ENCODE measurements around the gene ATXN7L1. TPM values are rescaled to one million over a fixed set of nuclear protein-coding genes. Genes with fewer than 3 reads are reported as not detected.

The ATXN7L1 gene
- total RNA-seq, 5 donors from 2014 or later (not counting 1 experiment from before 2014, with no cell fraction given), result 42.3 to 54.7 (median 47.4) TPM

DNA sequence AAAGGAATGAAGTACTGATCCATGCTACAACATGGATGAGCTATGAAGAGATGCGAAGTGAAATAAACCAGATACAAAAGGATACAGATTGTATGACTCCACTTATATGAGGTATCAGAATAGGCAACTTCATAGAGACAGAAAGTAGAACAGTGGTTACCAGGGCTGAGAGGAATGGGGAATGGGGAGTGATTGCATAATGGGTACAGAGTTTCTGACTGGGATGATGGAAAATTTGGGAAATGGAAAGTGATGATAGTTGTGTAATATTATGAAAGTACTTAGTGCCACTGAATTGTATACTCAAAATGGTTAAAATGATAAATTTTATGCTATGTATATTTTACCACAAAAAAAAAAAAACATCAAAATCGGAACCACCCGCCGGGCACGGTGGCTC is 3.9 kb downstream of the ATXN7L1 start:
- POLR2A ChIA-PET, result interaction anchor here in 1 of 2 donors (0.6 kb wide), 1 partner anchor 16 kb away, joined by 4 read pairs; no protein-coding TSS in a partner anchor
- WGBS (ENCODE audit: insufficient coverage), result 100% methylated on average over 1 of the region's 5 CpGs
- ATAC-seq (replicated peaks in 1 of 4), result no peak

DNA sequence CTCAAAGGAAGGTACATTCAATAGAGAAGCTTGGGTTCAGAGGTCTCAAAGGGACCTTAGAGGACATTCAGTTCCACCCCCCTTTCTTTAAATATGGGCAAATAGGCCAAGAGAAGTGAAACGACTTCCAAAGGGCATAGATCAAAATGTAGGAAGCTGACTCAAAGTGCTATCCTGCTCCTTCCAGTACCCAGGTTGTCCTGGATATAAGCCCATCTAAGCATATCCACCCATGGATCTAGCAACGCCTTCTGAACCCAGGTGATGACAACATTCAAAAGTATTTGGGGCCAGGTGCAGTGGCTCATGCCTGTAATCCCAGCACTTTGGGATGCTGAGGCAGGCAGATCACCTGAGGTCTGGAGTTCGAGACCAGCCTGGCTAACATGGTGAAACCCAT is 5.3 kb downstream of the ATXN7L1 start:
- ChIA-PET CTCF (interaction anchor here (0.6 to 1.3 kb wide), 3 partner anchors 10 to 1275 kb away, joined by 3 to 11 read pairs (median 5); no protein-coding TSS in a partner anchor), POLR2A (interaction anchor here in 1 of 2 donors (0.7 kb wide), 1 partner anchor 180 kb away, joined by 6 read pairs; no protein-coding TSS in a partner anchor)
- Histone ChIP-seq H3K9me3 (no peaks in the 10 kb centered on the region), H3K27ac (ENCODE audit: low read length) (no peak overlapping the region), H3K4me1 (ENCODE audit: control insufficient read depth in 1 of 2, extremely low read depth in 1 of 2, insufficient read depth in 2 of 2, low read length in 2 of 2) (peaks cover 9 to 15% of the 10 kb centered on the region in 2 experiments), H3K27me3 (replicated peaks in 1 of 2; ENCODE audit: control insufficient read depth in 2 of 2, extremely low read depth in 1 of 2, insufficient read depth in 2 of 2, low read length in 1 of 2) (no peaks in the 10 kb centered on the region), H3K4me3 (ENCODE audit: control insufficient read depth in 1 of 2, extremely low read depth in 1 of 2, low read length in 1 of 2) (no peak overlapping the region), H3K36me3 (ENCODE audit: control insufficient read depth in 2 of 2, extremely low read depth in 1 of 2, insufficient read depth in 1 of 2, low read length in 1 of 2) (peaks cover 0 to 2% of the 10 kb centered on the region in 2 donors)
- Mint-ChIP-seq H3K36me3 (peaks cover 38% of the 10 kb centered on the region), H3K9me3 (no peaks in the 10 kb centered on the region), H3K4me1 (peaks cover 31 to 45% (median 36%) of the 10 kb centered on the region in 3 donors), H3K4me3 (no peak overlapping the region), H3K27ac (no peak overlapping the region), H3K27me3 (no peaks in the 10 kb centered on the region)
- no peak for ATAC-seq (replicated peaks in 1 of 4)
- no peak for DNase-seq
- WGBS (ENCODE audit: insufficient coverage), result 100% methylated on average over 1 of the region's 3 CpGs

More for the DNA sequence above, 3.9 kb downstream of the ATXN7L1 start:
- no peak for DNase-seq
- Histone ChIP-seq H3K4me3 (ENCODE audit: control insufficient read depth in 1 of 2, extremely low read depth in 1 of 2, low read length in 1 of 2) (no peak overlapping the region), H3K9me3 (no peaks in the 10 kb centered on the region), H3K27ac (ENCODE audit: low read length) (no peak overlapping the region), H3K4me1 (ENCODE audit: control insufficient read depth in 1 of 2, extremely low read depth in 1 of 2, insufficient read depth in 2 of 2, low read length in 2 of 2) (peaks cover 10 to 22% of the 10 kb centered on the region in 2 experiments), H3K36me3 (ENCODE audit: control insufficient read depth in 2 of 2, extremely low read depth in 1 of 2, insufficient read depth in 1 of 2, low read length in 1 of 2) (peaks cover 0 to 2% of the 10 kb centered on the region in 2 donors), H3K27me3 (replicated peaks in 1 of 2; ENCODE audit: control insufficient read depth in 2 of 2, extremely low read depth in 1 of 2, insufficient read depth in 2 of 2, low read length in 1 of 2) (no peaks in the 10 kb centered on the region)
- Mint-ChIP-seq H3K4me3 (no peak overlapping the region), H3K4me1 (peaks cover 33 to 50% (median 39%) of the 10 kb centered on the region in 3 donors), H3K27ac (no peak overlapping the region), H3K36me3 (peaks cover 29% of the 10 kb centered on the region), H3K9me3 (no peaks in the 10 kb centered on the region), H3K27me3 (no peaks in the 10 kb centered on the region)
- CTCF ChIA-PET, result interaction anchor here in 1 of 2 donors (1.1 to 1.3 kb wide), 2 partner anchors 23 to 170 kb away, joined by 3 to 5 read pairs; no protein-coding TSS in a partner anchor

DNA sequence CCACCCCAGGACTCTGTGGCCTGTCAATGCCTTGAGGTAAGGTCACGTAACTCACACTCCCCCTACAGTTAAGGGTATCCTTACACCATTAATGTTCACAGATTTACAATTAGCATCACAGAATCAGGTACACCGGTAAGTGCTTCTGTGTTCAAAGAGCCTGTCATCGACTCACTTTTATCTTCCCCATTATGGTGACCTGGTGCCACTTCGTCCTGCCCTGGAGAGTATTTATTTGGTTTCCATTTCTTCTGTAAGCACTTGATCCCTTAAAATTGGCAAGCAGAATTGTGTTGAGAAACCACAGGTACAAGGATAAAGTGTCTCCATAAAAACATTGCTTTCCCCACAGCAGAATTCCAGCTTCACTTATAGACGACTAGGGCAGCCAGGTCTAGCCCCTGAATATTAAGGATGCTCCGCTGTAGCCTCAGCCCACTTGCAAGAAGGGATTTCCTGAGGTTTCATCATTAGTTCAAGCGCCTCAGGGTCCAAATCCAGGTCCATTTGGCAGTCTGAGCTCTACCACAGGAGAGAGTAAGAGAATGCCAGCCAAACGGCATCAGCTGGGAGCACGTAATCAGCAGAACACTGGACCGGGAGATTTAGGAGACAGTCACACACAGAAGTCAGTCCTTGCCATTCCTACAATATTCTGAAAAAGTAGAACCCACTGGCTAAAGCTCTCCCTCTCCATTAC is 10.1 kb downstream of the ATXN7L1 start:
- DNase-seq (no peak), ATAC-seq (replicated peaks in 1 of 4) (no peak)
- peaks cover 6 to 7% of the 10 kb centered on the region in 2 donors for H3K36me3 ChIP-seq (ENCODE audit: control insufficient read depth in 2 of 2, extremely low read depth in 1 of 2, insufficient read depth in 1 of 2, low read length in 1 of 2)
- WGBS (ENCODE audit: insufficient coverage), result 89% methylated on average over 7 of the region's 10 CpGs
- H3K27ac ChIP-seq (ENCODE audit: low read length), result no peak overlapping the region
- ChIA-PET POLR2A (no interaction called here), CTCF (no interaction called here)
- Mint-ChIP-seq H3K36me3 (peaks cover 30% of the 10 kb centered on the region), H3K4me3 (no peak overlapping the region), H3K9me3 (no peaks in the 10 kb centered on the region), H3K27ac (no peak overlapping the region), H3K4me1 (peaks cover 7 to 13% (median 8%) of the 10 kb centered on the region in 3 donors), H3K27me3 (no peaks in the 10 kb centered on the region)
- H3K4me3 ChIP-seq (ENCODE audit: control insufficient read depth in 1 of 2, extremely low read depth in 1 of 2, low read length in 1 of 2), result no peak overlapping the region
- no peaks in the 10 kb centered on the region for H3K4me1 ChIP-seq (ENCODE audit: control insufficient read depth in 1 of 2, extremely low read depth in 1 of 2, insufficient read depth in 2 of 2, low read length in 2 of 2)
- no peaks in the 10 kb centered on the region for H3K9me3 ChIP-seq
- no peaks in the 10 kb centered on the region for H3K27me3 ChIP-seq (replicated peaks in 1 of 2; ENCODE audit: control insufficient read depth in 2 of 2, extremely low read depth in 1 of 2, insufficient read depth in 2 of 2, low read length in 1 of 2)

DNA sequence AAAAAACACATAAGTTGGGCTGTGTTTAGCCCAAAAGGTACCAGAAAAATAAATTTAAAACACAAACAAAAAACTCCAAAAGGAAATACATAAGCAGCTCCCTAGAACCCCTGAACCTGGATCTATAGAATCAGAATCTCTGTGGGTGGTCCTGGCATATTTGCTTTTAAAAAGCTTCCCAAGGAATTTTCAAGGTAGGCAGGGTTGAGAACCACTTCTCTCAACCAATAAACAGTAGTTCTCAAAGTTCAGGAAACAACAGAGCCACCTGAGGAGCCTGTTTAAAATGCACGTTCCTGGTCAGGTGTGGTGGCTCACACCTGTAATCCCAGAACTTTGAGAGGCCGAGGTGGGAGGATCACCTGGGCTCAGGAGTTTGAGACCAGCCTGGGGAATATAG is 12.5 kb downstream of the ATXN7L1 start:
- peaks cover 6 to 14% (median 9%) of the 10 kb centered on the region in 3 donors for H3K4me1 Mint-ChIP-seq
- H3K4me3 Mint-ChIP-seq, result no peak overlapping the region
- WGBS (ENCODE audit: insufficient coverage), result 83% methylated on average over 2 of the region's 2 CpGs
- Histone ChIP-seq H3K4me3 (ENCODE audit: control insufficient read depth in 1 of 2, extremely low read depth in 1 of 2, low read length in 1 of 2) (no peak overlapping the region), H3K4me1 (ENCODE audit: control insufficient read depth in 1 of 2, extremely low read depth in 1 of 2, insufficient read depth in 2 of 2, low read length in 2 of 2) (no peaks in the 10 kb centered on the region), H3K27me3 (replicated peaks in 1 of 2; ENCODE audit: control insufficient read depth in 2 of 2, extremely low read depth in 1 of 2, insufficient read depth in 2 of 2, low read length in 1 of 2) (no peaks in the 10 kb centered on the region), H3K27ac (ENCODE audit: low read length) (no peak overlapping the region), H3K36me3 (ENCODE audit: control insufficient read depth in 2 of 2, extremely low read depth in 1 of 2, insufficient read depth in 1 of 2, low read length in 1 of 2) (peaks cover 6 to 7% of the 10 kb centered on the region in 2 donors), H3K9me3 (no peaks in the 10 kb centered on the region)
- DNase-seq, result no peak
- ChIA-PET CTCF (interaction anchor here in 1 of 2 donors (0.5 kb wide), 1 partner anchor 174 kb away, joined by 7 read pairs; no protein-coding TSS in a partner anchor), POLR2A (interaction anchor here (0.6 to 0.7 kb wide), 2 partner anchors 25 to 123 kb away, joined by 3 read pairs; no protein-coding TSS in a partner anchor)
- peaks cover 23% of the 10 kb centered on the region for H3K36me3 Mint-ChIP-seq
- no peak overlapping the region for H3K27ac Mint-ChIP-seq
- no peak for ATAC-seq (replicated peaks in 1 of 4)
- no peaks in the 10 kb centered on the region for H3K9me3 Mint-ChIP-seq
- H3K27me3 Mint-ChIP-seq, result no peaks in the 10 kb centered on the region

DNA sequence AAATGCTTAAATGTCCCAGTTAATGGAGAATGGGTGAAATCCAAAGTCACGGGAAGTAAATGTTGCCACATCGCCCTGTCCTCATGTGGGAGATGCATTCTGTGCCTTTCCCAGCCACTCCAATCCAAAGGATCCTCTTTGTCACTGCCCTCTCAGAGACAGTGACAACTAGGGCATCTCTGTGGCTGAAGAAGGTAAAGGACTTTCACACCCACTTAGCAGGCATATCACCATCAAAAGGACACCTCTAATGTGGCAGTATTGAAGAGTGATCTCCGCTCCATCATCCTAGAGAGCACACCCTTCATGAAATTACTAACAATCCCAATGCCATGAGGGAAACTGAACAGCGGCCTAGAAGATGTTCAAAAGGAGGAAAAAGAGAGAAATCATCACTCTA is 13.6 kb downstream of the ATXN7L1 start:
- Histone ChIP-seq H3K27ac (ENCODE audit: low read length) (no peak overlapping the region), H3K27me3 (replicated peaks in 1 of 2; ENCODE audit: control insufficient read depth in 2 of 2, extremely low read depth in 1 of 2, insufficient read depth in 2 of 2, low read length in 1 of 2) (no peaks in the 10 kb centered on the region), H3K9me3 (no peaks in the 10 kb centered on the region), H3K4me3 (ENCODE audit: control insufficient read depth in 1 of 2, extremely low read depth in 1 of 2, low read length in 1 of 2) (no peak overlapping the region), H3K4me1 (ENCODE audit: control insufficient read depth in 1 of 2, extremely low read depth in 1 of 2, insufficient read depth in 2 of 2, low read length in 2 of 2) (peaks cover 6% of the 10 kb centered on the region in 2 experiments), H3K36me3 (ENCODE audit: control insufficient read depth in 2 of 2, extremely low read depth in 1 of 2, insufficient read depth in 1 of 2, low read length in 1 of 2) (peaks cover 6 to 7% of the 10 kb centered on the region in 2 donors)
- peaks cover 17% of the 10 kb centered on the region for H3K36me3 Mint-ChIP-seq
- no peaks in the 10 kb centered on the region for H3K9me3 Mint-ChIP-seq
- no peak for DNase-seq
- CTCF ChIA-PET, result no interaction called here
- H3K27me3 Mint-ChIP-seq, result no peaks in the 10 kb centered on the region
- no peak overlapping the region for H3K27ac Mint-ChIP-seq
- H3K4me1 Mint-ChIP-seq, result peaks cover 16 to 21% (median 19%) of the 10 kb centered on the region in 3 donors
- WGBS (ENCODE audit: insufficient coverage), result 100% methylated on average over 1 of the region's 4 CpGs
- POLR2A ChIA-PET, result interaction anchor here in 1 of 2 donors (0.7 kb wide), 1 partner anchor 365 kb away, joined by 3 read pairs; no protein-coding TSS in a partner anchor
- ATAC-seq (replicated peaks in 1 of 4), result no peak
- H3K4me3 Mint-ChIP-seq, result no peak overlapping the region

DNA sequence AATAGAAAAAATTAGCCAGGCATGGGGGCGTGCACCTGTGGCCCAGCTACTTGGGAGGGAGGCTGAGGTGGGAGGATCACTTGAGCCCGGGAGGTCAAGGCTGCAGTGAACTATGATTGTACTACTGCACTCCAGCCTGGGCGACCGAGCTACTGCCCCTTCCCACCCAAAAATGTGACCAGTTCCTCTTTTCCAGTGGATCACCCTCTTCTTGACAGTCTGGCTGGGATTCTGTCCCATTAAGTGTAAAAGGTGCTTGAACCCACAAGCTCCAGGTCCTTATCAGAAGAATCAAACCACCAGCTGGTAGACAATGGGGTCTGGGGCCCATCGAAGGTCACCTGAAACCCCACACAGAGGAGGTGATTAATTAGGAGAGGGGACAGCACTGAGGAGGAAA is 14.1 kb downstream of the ATXN7L1 start:
- Histone ChIP-seq H3K4me1 (ENCODE audit: control insufficient read depth in 1 of 2, extremely low read depth in 1 of 2, insufficient read depth in 2 of 2, low read length in 2 of 2) (peaks cover 8 to 10% of the 10 kb centered on the region in 2 experiments), H3K27me3 (replicated peaks in 1 of 2; ENCODE audit: control insufficient read depth in 2 of 2, extremely low read depth in 1 of 2, insufficient read depth in 2 of 2, low read length in 1 of 2) (no peaks in the 10 kb centered on the region), H3K36me3 (ENCODE audit: control insufficient read depth in 2 of 2, extremely low read depth in 1 of 2, insufficient read depth in 1 of 2, low read length in 1 of 2) (peaks cover 4 to 6% of the 10 kb centered on the region in 2 donors), H3K9me3 (no peaks in the 10 kb centered on the region), H3K4me3 (ENCODE audit: control insufficient read depth in 1 of 2, extremely low read depth in 1 of 2, low read length in 1 of 2) (no peak overlapping the region), H3K27ac (ENCODE audit: low read length) (no peak overlapping the region)
- WGBS (ENCODE audit: insufficient coverage), result 78% methylated on average over 5 of the region's 5 CpGs
- H3K36me3 Mint-ChIP-seq, result peaks cover 16% of the 10 kb centered on the region
- H3K27ac Mint-ChIP-seq, result no peak overlapping the region
- H3K4me1 Mint-ChIP-seq, result peaks cover 21 to 26% (median 24%) of the 10 kb centered on the region in 3 donors
- DNase-seq (no peak), ATAC-seq (replicated peaks in 1 of 4) (no peak)
- ChIA-PET POLR2A (interaction anchor here in 1 of 2 donors (0.7 kb wide), 1 partner anchor 364 kb away, joined by 3 read pairs; no protein-coding TSS in a partner anchor), CTCF (no interaction called here)
- no peaks in the 10 kb centered on the region for H3K9me3 Mint-ChIP-seq
- H3K27me3 Mint-ChIP-seq, result no peaks in the 10 kb centered on the region
- no peak overlapping the region for H3K4me3 Mint-ChIP-seq

Measured in T-cell (primary cell).